Stimulated activated CD8-positive, alpha-beta memory T cell treated with anti-CD3 and anti-CD28 coated beads, Interleukin-4, amount 100 ng/mL, for 1 hour (primary cell): ENCODE measurements around the gene DNAJC6.
"Not testable (repeated sequence)": the region's sequence is repeated elsewhere in the genome, so short reads cannot be mapped to it uniquely, and the experiment has no call there.

Experiments used
- DNase-seq, 2 donors: peaks; one replicate each; pipeline ENCODE4 v3.0.0-alpha.2; 2020; ENCODE audit warnings: low read depth in 2 of 2, low spot score in 1 of 2

The DNAJC6 gene

DNA sequence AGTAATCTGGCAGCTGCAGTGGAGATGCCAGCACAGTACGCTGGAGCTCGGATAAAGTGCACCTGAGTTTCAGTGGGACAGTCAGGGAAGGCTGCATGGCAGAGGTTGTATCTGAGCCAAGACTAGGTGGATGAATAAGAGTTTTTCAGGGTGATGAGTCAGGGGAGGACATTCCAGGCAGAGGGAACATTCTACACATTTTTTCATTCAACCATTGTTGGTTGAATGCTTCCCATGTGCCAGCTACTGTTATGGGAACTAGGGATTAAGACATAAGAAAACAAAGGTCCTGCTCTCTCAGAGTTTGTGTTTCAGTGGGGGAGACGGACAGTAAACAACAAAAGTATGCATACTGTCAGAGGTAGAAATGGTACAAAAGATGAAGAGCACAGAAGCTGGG, 116.4 kb downstream of the DNAJC6 start:
- no peak for DNase-seq

DNA sequence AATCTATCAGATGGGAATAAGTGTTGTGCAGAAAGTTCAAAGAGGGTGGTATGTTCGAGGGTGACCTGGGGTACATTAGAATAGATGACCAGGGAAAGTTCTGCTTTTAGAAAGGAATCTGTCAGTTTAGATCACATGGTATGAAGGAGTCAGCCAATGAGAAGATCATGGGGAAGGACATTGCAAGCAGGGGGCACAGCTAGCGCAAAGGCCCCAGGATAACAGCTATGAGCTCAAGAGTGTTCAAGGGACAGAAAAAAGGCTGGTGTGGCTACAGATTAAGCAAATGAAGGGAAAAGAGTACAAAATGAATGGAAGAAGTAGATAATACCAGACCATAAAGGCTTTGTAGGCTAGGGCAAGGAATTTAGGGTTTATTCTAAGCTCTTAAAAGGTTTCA, 119.7 kb downstream of the DNAJC6 start:
- DNase-seq: no peak

DNA sequence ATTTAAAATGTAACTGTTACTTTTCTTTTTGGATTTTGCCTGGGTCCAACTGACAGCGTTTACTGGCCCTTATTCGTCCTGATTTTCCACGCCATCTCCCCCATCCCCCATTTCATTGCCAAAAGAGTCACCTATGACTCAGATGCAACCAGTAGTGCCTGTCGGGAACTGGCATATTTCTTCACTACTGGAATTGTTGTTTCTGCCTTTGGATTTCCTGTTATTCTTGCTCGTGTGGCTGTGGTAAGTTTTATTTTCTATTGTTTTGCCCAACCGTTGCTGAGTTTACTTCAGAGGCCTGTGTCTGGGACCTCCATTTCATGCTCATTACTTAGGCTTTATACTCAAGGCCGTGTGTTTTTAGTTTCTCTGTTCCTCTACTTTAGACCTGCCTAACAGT, 120.5 kb downstream of the DNAJC6 start:
- no peak for DNase-seq

DNA sequence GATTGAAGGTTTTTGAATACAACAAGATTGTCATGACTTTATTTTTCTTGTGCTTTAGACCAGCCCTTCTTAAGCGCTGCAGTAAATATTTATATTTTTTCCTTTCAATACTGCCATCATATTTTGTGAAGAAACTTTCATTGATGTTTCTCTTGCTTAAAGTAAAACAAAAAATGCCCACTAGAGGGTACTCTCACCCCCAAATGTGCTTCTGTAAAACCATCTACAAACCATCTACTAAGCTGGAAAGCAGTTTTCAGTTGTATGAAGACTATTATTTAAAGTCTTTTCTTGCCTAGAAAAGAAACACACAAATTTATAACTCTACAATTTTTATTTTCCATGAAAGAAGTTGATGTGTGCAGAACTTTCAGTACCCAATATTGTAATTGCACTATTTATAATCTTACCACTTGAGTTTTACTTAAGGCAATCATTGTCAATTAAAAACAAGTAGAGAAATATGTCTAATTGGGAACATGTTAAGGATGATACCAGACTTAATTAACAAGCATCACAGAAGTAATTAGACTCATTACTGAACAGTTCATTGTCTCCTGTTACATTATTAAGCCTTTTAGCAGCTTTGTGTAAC, 121.9 kb downstream of the DNAJC6 start:
- DNase-seq: no peak

DNA sequence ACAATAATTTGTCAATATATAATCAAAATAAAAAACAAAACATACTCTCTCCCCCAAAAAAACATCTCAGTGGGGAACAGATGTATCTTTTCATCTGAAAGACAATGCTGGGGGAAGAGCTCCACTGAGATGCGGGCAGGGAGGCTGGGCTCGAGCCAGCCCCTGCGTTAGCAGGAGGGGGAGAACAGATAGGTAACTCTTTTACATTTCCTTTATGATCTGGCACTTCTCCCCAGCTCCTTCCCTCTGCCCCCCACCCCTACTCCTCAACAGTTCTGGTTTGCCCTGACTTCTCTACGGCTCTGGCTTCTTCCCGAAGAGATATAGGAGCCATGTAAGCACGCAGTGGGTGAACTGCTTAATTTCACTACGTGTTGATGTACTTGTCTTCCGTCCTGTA, 123.6 kb downstream of the DNAJC6 start:
- no peak for DNase-seq

DNA sequence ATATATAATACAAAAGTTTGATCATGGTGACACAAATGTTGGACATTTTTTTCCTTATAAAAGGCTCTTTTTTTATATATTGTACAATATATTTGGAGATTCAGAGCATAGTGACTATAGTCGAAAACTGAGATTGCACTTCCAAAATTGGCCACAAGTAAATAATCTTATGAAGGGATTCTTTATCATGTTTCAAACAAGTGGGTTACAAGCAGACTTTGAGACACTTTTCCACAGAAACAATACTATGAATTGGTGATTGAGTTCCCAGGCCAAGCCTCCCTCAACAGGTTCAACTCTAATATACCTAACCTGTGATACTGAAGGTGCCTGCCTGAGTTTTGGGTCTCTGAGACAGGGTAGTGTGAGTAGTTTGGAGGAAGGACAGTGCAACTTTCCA, 124.9 kb downstream of the DNAJC6 start:
- DNase-seq: no peak

DNA sequence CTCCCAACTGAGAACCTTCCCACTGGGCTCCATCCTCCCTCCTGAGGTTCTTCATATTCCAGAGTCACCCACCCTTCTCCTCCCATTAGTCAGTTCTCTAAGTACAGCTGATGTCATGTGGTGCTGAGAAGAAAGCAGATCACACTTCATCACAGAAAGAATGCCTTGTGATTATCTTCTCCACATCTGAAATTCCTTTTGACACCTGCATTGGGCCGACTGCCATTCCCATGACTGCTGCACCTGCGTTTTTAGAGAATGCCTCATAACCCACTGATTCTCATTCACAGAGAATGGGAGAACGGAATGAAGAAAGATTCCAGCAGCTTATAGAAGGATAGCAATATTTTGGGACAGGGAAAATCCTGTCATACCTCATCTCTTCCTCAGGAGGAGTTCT, 125.4 kb downstream of the DNAJC6 start:
- DNase-seq: no peak

DNA sequence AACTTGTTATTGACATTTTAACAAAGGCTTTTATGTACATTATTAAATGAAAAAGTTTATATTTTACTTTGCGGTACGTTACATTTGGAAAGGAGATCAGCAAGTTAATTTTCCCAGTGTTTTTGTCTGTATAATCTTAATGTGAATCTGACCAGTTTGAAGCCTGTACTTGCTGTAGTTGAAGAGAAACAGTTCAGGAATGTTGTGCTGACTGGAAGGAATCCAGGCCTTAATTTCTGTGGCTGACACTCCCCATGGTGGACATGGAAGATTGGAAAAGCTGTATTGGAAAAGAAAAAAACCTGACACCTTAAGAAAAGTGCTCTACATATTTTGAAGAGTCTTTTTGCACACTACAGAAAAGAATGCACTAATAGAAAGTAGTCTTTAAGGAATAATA, 126.6 kb downstream of the DNAJC6 start:
- DNase-seq: no peak

DNA sequence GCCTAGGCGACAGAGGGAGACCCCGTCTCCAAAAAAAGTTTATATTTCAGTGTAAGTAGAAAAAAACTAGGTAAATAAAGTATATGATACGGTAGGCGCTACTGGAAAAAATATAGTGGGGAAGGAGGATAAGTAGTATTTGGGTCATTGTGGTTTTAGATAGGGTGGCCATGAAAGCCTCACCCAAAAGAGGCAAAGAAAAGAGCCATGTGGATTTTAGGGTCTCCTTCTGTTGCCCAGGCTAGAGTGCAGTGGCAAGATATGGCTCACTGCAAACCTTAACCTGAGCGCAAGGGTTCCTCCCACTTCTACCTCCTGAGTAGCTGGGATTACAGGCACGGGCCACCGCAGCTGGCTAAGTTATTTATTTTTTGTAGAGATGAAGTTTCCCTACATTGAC, 128.3 kb downstream of the DNAJC6 start:
- DNase-seq: no peak

DNA sequence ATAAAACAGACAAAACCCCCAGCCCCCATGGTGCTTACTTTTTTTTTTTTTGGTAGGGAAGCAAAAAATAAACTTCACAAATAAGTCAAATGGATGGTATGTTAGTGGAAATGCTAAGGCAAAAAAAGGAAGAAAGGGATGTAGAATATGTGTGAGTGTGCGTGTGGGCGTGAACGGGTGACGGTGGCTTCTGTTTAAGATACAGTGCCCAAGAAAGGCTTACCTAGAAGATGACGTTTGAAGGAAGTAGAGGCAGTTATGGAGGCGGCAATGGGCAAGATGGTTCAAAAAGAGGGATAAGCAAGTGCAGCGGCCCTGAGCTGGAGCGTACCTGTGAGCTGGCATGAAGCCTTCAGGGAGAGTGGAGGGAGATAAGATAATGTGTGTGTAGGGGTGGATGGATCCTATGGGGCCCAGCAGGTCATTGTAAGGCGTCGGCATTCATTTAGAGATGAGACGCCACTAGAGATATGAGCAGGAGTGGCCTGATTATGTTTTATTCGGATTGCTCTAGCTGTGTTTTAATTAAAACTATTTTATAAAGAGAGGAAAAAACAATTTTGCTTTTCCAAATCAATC, 131.1 kb downstream of the DNAJC6 start:
- no peak for DNase-seq

DNA sequence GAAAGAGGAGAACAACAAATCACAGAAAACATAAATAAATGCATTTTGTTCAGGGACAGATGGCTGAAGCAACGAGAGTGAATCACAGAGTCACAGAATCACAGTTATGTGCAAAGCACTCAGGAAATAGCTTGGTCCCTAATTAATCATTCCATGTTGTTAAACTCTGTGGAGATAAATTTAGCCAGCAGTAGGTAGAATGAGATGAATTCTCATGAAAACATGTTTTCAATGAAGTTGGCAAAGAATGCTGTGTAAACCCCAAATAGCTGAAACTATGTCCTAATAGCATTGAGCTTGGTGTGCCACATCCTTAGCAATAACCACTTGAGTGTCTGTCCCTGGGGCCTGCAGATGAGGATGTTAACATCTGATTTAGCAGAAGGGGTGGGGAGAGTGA, 131.6 kb downstream of the DNAJC6 start:
- DNase-seq: no peak

DNA sequence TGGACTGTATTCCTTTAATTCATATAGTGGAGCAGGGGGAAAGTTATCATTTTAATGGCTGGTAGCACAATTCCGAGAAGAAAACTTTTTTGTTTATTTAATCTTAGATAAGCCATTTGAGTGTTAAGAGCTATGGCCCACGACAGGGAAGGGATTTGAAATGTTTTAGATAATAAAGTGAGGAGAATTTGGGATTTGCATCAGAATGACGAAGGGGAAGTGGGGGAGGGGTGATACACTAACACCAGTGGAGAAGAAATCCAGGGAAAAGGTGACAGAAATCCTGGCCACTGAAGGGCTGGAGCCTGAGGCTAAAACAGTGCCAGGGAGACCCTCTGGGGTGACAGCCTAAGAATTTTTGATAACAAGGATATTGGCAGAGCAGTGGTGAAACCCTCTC, 132.1 kb downstream of the DNAJC6 start:
- no peak for DNase-seq

DNA sequence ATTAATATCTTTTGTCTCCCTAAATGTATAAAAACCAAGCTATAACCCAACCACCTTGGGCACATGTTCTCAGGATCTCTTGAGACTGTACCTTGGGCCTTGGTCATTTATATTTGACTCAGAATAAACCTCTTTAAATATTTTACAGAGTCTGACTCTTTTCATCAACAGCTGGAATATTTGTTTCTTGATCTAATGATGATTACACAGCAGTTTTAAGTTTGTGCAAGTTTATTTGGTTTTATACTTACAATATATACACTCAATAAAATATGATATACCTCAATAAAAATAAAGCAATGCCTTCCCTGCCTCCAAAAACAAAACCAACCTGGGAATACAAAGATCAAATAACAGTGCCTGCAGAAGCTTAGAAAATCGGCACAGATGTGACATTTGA, 133.1 kb downstream of the DNAJC6 start:
- DNase-seq: no peak

DNA sequence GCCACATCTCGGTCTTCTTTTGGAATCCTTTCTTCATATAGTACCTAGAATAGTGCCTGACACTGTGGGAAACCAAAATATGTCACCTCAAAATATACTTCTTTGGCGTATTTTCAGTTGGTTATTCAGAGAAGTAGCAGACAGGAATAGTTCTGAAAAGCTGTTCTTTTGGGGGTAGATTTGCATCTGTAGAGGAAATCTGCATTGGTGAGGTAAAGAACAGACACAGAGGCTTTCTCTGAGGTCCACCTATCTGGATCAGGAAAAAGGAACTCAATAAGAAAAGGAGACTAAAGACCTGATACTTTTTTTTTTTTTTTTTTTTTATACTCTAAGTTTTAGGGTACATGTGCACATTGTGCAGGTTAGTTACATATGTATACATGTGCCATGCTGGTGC, 134.3 kb downstream of the DNAJC6 start:
- no peak for DNase-seq

DNA sequence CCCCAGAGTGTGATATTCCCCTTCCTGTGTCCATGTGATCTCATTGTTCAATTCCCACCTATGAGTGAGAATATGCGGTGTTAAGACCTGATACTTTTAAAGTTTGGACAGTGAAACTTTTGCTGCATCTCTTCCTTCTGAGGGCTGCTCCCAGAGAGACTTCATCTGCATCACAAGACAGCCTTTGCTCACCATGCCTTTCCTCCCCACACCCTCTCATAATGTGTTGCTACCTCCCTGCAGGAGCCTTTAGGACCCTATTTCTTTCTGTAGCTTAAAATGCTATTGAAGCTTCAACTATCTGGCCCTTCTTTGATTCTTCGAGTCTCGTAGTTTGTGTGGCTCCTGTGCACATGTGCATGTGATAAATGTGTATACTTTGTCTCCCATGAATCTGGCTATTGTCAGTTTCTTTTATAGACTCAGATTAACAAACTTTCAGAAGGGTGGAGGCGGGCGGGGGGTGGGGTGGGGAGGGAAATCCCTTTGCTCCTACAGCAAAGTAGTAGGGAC, 134.8 kb downstream of the DNAJC6 start:
- DNase-seq: no peak

DNA sequence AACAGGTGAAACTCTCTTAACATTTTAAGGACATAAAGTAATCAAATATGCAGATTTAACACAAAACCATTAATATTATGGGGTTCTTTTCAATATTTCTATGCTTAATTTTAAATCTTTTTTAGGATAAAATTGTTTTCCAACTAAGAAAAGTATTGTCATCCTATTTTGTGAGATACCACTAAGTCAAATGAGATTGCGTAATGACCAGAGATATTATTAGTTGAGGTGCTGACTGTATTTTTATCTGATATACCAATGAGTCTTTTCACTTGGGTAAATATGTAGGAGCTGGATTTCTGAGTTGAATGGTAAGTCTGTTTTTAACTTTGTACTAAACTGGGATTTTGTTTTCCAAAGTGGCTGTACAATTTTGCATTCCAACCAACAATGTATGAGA, 136.5 kb downstream of the DNAJC6 start:
- no peak for DNase-seq

DNA sequence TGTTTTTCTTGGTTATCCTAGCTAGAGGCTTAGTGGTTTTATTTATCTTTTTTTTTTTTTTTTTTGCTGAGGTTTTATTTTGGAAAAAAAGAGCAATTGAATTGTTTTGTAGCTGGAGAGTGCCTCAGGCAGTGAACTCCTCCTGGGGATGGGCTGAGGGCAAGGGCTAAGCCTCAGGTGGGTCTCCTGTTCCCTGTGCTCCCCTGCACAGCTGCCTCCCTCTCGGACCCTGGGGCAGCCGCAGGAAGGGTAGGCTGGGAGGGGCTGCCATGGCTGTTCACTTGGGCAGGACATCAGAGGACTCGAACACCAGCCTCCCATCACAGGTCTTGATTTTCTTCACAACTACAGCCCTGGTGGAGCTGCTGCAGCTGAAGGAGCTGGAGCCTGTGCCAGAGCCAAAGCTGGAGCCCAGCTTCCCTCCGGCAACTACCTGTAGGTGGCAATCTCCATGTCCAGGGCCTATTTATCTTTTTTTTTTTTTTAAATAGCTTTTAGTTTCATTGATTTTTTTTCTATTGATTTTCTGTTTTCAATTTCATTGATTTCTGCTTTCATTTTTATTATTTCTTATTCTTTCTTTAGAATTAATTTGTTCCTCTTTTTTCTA, 140.0 kb downstream of the DNAJC6 start:
- no peak for DNase-seq

DNA sequence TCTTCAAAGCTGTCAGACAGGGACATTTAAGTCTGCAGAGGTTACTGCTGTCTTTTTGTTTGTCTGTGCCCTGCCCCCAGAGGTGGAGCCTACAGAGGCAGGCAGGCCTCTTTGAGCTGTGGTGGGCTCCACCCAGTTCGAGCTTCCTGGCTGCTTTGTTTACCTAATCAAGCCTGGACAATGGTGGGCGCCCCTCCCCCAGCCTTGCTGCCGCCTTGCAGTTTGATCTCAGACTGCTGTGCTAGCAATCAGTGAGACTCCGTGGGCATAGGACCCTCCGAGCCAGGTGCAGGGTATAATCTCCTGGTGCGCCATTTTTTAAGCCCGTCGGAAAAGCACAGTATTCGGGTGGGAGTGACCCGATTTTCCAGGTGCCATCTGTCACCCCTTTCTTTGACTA, 146.3 kb downstream of the DNAJC6 start:
- DNase-seq: not testable (repeated sequence)

DNA sequence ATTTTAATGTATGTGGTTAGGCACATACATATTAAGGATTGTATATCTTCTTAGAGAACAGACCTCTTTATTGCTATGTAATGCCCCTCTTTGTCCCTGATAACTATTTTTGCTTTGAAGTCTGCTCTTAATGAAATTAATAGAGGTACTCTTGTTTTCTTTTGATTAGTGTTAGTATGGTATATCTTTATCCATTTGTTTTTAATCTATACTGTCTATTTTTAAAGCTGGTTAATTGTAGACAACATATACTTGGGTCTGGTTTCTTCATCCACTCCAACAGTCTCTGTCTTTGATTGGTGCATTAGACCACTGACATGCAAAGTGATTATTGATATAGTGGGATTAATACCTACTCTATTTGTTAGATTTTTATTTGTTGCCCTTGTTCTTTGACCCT, 147.1 kb downstream of the DNAJC6 start:
- no peak for DNase-seq

DNA sequence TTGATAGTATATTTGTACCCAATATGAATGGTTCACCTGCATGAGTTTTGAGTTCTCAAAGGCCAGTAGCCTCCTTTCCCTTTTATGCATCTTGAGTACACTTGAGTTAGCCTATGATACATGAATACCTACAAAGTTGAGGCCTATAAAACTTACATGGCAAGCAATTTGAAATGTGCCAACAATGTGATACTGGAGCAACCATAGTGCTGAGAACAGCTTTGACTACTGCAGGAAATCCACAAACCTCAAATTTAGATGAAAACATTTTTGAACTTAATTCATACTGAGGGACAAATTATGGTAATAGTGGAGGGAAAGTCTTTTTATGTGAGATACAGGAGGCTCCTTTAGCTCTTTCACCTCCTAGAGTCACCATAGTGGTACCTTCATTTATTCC, 148.5 kb downstream of the DNAJC6 start:
- no peak for DNase-seq

DNA sequence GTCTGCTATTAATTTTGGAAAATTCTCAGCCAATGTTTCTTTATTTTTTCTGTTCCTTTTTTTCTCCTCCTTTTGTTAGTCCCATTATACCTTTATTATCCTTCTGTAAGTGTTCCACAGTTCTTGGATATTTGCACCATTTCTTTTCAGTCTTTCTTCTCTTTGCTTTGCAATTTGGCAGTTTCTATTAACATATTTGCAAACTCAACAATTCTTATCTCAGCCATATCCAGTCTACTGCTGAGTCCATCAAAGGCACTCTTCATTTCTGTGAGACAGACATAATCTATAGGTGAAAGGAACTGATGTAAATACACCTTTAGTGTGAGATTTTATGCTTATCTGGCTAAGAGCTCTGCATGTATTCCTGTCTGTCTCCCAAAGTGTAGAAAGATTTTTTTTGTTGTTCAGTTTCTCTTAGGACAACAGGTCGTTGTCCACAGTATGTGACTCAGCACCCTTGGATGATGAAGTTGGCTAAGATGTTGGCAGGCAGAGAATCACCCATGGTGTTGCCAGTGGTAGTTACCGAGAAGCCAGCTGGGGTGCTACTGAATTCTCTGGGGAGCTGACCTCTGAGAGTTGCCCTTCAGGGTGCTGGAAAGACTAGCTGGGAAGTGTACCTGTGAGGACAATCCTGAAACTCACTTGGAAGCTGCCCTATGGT, 149.5 kb downstream of the DNAJC6 start:
- no peak for DNase-seq

DNA sequence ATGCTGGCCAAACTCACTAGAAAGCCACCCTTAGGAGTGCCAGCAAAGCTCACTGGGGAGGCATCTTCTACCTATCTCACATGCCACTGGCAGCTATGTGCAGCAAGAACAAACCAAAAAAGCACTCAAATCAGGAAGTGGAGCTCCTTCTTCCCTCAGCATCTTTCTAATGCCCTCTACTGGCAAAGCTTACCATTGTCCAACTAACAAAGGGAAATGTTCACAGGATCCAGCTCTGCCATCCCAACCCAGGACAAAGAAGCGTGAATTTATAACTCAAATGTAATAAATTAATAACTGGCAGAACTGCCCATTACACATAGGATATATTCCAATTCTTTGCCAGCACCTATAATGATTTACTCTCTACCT, 150.0 kb downstream of the DNAJC6 start:
- no peak for DNase-seq
